ENCODE results near the gene HEG1. TPM values are rescaled to one million over a fixed set of nuclear protein-coding genes. Genes with fewer than 3 reads are reported as not detected.

Gene HEG1
- total RNA-seq, 1 experiment from 2014 or later, result 14.6 TPM

- TF ChIP-seq ERG (CRISPR knock-in tag; IDR thresholded peaks at IDR 0.05), result no peak
- TF ChIP-seq ELF4 (CRISPR knock-in tag; IDR thresholded peaks at IDR 0.05; ENCODE audit: low read depth), result no peak
- no peak for TF ChIP-seq HMGA2 (CRISPR knock-in tag; IDR thresholded peaks at IDR 0.05)
Observed at GRCh38 chr3:125014570-125015179, 41.1 kb downstream of the HEG1 start (continued).

GRCh38 chr3:125013095-125013494 is 42.7 kb downstream of the HEG1 start:
- ChIA-PET POLR2A (no interaction called here), CTCF (interaction anchor here (1.3 to 1.5 kb wide), 2 partner anchors 152 to 252 kb away, joined by 3 to 4 read pairs; no protein-coding TSS in a partner anchor)
- ATAC-seq (no peak), DNase-seq (ENCODE audit: low spot score) (no peak)
- no peak overlapping the region for H3K4me3 Mint-ChIP-seq
- peak overlapping the region; percentile 35; the same call in 1 of the 2 replicates for H3K27ac Mint-ChIP-seq
- H3K4me1 Mint-ChIP-seq, result no peaks in the 10 kb centered on the region
- TF ChIP-seq MYBL2 (CRISPR knock-in tag; IDR thresholded peaks at IDR 0.05) (no peak), CREM (CRISPR knock-in tag; IDR thresholded peaks at IDR 0.05) (no peak), PRRX2 (CRISPR knock-in tag; IDR thresholded peaks at IDR 0.05) (no peak), ZNF423 (CRISPR knock-in tag; IDR thresholded peaks at IDR 0.05) (no peak), EMX1 (CRISPR knock-in tag; IDR thresholded peaks at IDR 0.05) (no peak), GABPB1 (CRISPR knock-in tag; IDR thresholded peaks at IDR 0.05) (no peak), ARID4B (CRISPR knock-in tag; IDR thresholded peaks at IDR 0.05; ENCODE audit: borderline replicate concordance) (no peak)
- no peaks in the 10 kb centered on the region for H3K9me3 Mint-ChIP-seq
- no peaks in the 10 kb centered on the region for H3K27me3 Mint-ChIP-seq (ENCODE audit: low read depth)
- peaks cover 26% of the 10 kb centered on the region for H3K36me3 Mint-ChIP-seq

GRCh38 chr3:125011941-125012340 is 43.9 kb downstream of the HEG1 start:
- peaks cover 25% of the 10 kb centered on the region for H3K36me3 Mint-ChIP-seq
- ChIA-PET POLR2A (no interaction called here), CTCF (interaction anchor here (0.8 to 1.5 kb wide), 5 partner anchors 17 to 251 kb away, joined by 3 to 4 read pairs (median 3); no protein-coding TSS in a partner anchor)
- no peaks in the 10 kb centered on the region for H3K4me1 Mint-ChIP-seq
- H3K27me3 Mint-ChIP-seq (ENCODE audit: low read depth), result no peaks in the 10 kb centered on the region
- TF ChIP-seq RELA (CRISPR knock-in tag; IDR thresholded peaks at IDR 0.05; ENCODE audit: borderline replicate concordance) (no peak), ZNF232 (CRISPR knock-in tag; IDR thresholded peaks at IDR 0.05) (no peak), SOX15 (CRISPR knock-in tag; IDR thresholded peaks at IDR 0.05) (no peak), ZNF396 (CRISPR knock-in tag; IDR thresholded peaks at IDR 0.05; ENCODE audit: borderline replicate concordance) (no peak), E2F5 (CRISPR knock-in tag; IDR thresholded peaks at IDR 0.05) (no peak), MYBL2 (CRISPR knock-in tag; IDR thresholded peaks at IDR 0.05) (no peak), NR3C1 (CRISPR knock-in tag; conservative IDR thresholded peaks at IDR 0.05; ENCODE audit: low read depth) (no peak), ZNF512 (CRISPR knock-in tag; IDR thresholded peaks at IDR 0.05; ENCODE audit: borderline replicate concordance) (no peak), ZBTB21 (CRISPR knock-in tag; IDR thresholded peaks at IDR 0.05; ENCODE audit: borderline replicate concordance) (no peak), EMX1 (CRISPR knock-in tag; IDR thresholded peaks at IDR 0.05) (no peak), ZNF423 (CRISPR knock-in tag; IDR thresholded peaks at IDR 0.05) (no peak)
- ATAC-seq (no peak), DNase-seq (ENCODE audit: low spot score) (no peak)
- no peaks in the 10 kb centered on the region for H3K9me3 Mint-ChIP-seq
- peak overlapping the region; percentile 26; the same call in 1 of the 2 replicates for H3K27ac Mint-ChIP-seq
- H3K4me3 Mint-ChIP-seq, result no peak overlapping the region
